Measurements from ENCODE around the gene TCEA2. TPM values are rescaled to one million over a fixed set of nuclear protein-coding genes. Genes with fewer than 3 reads are reported as not detected.

Gene TCEA2
- total RNA-seq, 1 donor from 2014 or later = 49.0 TPM

- Mint-ChIP-seq H3K27ac (no peak overlapping the region), H3K36me3 (ENCODE audit: low read depth) (no peaks in the 10 kb centered on the region), H3K4me1 (ENCODE audit: low read depth) (no peaks in the 10 kb centered on the region), H3K27me3 (ENCODE audit: low read depth) (peaks cover 28% of the 10 kb centered on the region), H3K9me3 (no peaks in the 10 kb centered on the region), H3K4me3 (ENCODE audit: low read depth) (no peak overlapping the region)
- intact Hi-C loops (cut with micrococcal nuclease) = no loop called here
- no peak for DNase-seq (ENCODE audit: low spot score)
These were observed 14.5 kb upstream of the TCEA2 start for GRCh38 chr20:64048402-64049044.

GRCh38 chr20:64049060-64049877, 13.7 kb upstream of the TCEA2 start, which contains the start of gene SOX18:
Gene SOX18, minus strand, starts transcription at chr20:64049639. Its CDS starts 123 bp downstream, at chr20:64049516.
- Mint-ChIP-seq H3K9me3 (no peaks in the 10 kb centered on the region), H3K4me1 (ENCODE audit: low read depth) (no peaks in the 10 kb centered on the region), H3K27ac (no peak within 1 kb of the TSS), H3K4me3 (ENCODE audit: low read depth) (peak within 1 kb of the TSS; percentile 33), H3K27me3 (ENCODE audit: low read depth) (peaks cover 28% of the 10 kb centered on the region), H3K36me3 (ENCODE audit: low read depth) (no peaks in the 10 kb centered on the region)
- intact Hi-C loops (cut with micrococcal nuclease) = no loop called here
- DNase-seq (ENCODE audit: low spot score) = no peak

- Mint-ChIP-seq H3K27me3 (ENCODE audit: low read depth) (peaks cover 28% of the 10 kb centered on the region), H3K4me1 (ENCODE audit: low read depth) (peaks cover 2% of the 10 kb centered on the region), H3K4me3 (ENCODE audit: low read depth) (peak overlapping the region; percentile 13), H3K9me3 (no peaks in the 10 kb centered on the region), H3K27ac (no peak overlapping the region), H3K36me3 (ENCODE audit: low read depth) (no peaks in the 10 kb centered on the region)
- DNase-seq (ENCODE audit: low spot score) = no peak
- intact Hi-C loops (cut with micrococcal nuclease) = no loop called here
These were observed 13.1 kb upstream of the TCEA2 start for GRCh38 chr20:64049878-64050260.

GRCh38 chr20:64050261-64051032, 12.6 kb upstream of the TCEA2 start:
- H3K4me1 Mint-ChIP-seq (ENCODE audit: low read depth) = peaks cover 7% of the 10 kb centered on the region
- intact Hi-C loops (cut with micrococcal nuclease) = no loop called here
- H3K27me3 Mint-ChIP-seq (ENCODE audit: low read depth) = peaks cover 28% of the 10 kb centered on the region
- DNase-seq (ENCODE audit: low spot score) = no peak
- H3K36me3 Mint-ChIP-seq (ENCODE audit: low read depth) = no peaks in the 10 kb centered on the region
- peak overlapping the region; percentile 13 for H3K4me3 Mint-ChIP-seq (ENCODE audit: low read depth)
- H3K9me3 Mint-ChIP-seq = no peaks in the 10 kb centered on the region
- H3K27ac Mint-ChIP-seq = no peak overlapping the region

GRCh38 chr20:64051033-64051452, 12.0 kb upstream of the TCEA2 start:
- Mint-ChIP-seq H3K36me3 (ENCODE audit: low read depth) (no peaks in the 10 kb centered on the region), H3K4me3 (ENCODE audit: low read depth) (no peak overlapping the region), H3K27ac (no peak overlapping the region), H3K27me3 (ENCODE audit: low read depth) (peaks cover 26% of the 10 kb centered on the region), H3K4me1 (ENCODE audit: low read depth) (peaks cover 7% of the 10 kb centered on the region), H3K9me3 (no peaks in the 10 kb centered on the region)
- no peak for DNase-seq (ENCODE audit: low spot score)
- intact Hi-C loops (cut with micrococcal nuclease) = no loop called here

GRCh38 chr20:64051561-64052325, 11.3 kb upstream of the TCEA2 start:
- H3K4me3 Mint-ChIP-seq (ENCODE audit: low read depth) = no peak overlapping the region
- peaks cover 20% of the 10 kb centered on the region for H3K27me3 Mint-ChIP-seq (ENCODE audit: low read depth)
- no peaks in the 10 kb centered on the region for H3K9me3 Mint-ChIP-seq
- no peak for DNase-seq (ENCODE audit: low spot score)
- peaks cover 7% of the 10 kb centered on the region for H3K4me1 Mint-ChIP-seq (ENCODE audit: low read depth)
- H3K36me3 Mint-ChIP-seq (ENCODE audit: low read depth) = no peaks in the 10 kb centered on the region
- intact Hi-C loops (cut with micrococcal nuclease) = no loop called here
- no peak overlapping the region for H3K27ac Mint-ChIP-seq

GRCh38 chr20:64052326-64052722, 10.7 kb upstream of the TCEA2 start:
- no peak for DNase-seq (ENCODE audit: low spot score)
- no peak overlapping the region for H3K27ac Mint-ChIP-seq
- H3K27me3 Mint-ChIP-seq (ENCODE audit: low read depth) = peaks cover 14% of the 10 kb centered on the region
- H3K4me1 Mint-ChIP-seq (ENCODE audit: low read depth) = peaks cover 7% of the 10 kb centered on the region
- intact Hi-C loops (cut with micrococcal nuclease) = no loop called here
- H3K9me3 Mint-ChIP-seq = no peaks in the 10 kb centered on the region
- H3K36me3 Mint-ChIP-seq (ENCODE audit: low read depth) = no peaks in the 10 kb centered on the region
- H3K4me3 Mint-ChIP-seq (ENCODE audit: low read depth) = no peak overlapping the region

- no peaks in the 10 kb centered on the region for H3K36me3 Mint-ChIP-seq (ENCODE audit: low read depth)
- H3K4me3 Mint-ChIP-seq (ENCODE audit: low read depth) = no peak overlapping the region
- peaks cover 7% of the 10 kb centered on the region for H3K4me1 Mint-ChIP-seq (ENCODE audit: low read depth)
- peaks cover 9% of the 10 kb centered on the region for H3K27me3 Mint-ChIP-seq (ENCODE audit: low read depth)
- no peak for DNase-seq (ENCODE audit: low spot score)
- intact Hi-C loops (cut with micrococcal nuclease) = no loop called here
- H3K27ac Mint-ChIP-seq = no peak overlapping the region
- no peaks in the 10 kb centered on the region for H3K9me3 Mint-ChIP-seq
These were observed 9.8 kb upstream of the TCEA2 start for GRCh38 chr20:64052987-64053840.

- Mint-ChIP-seq H3K36me3 (ENCODE audit: low read depth) (no peaks in the 10 kb centered on the region), H3K27ac (no peak overlapping the region), H3K27me3 (ENCODE audit: low read depth) (peaks cover 7% of the 10 kb centered on the region), H3K9me3 (no peaks in the 10 kb centered on the region), H3K4me3 (ENCODE audit: low read depth) (no peak overlapping the region), H3K4me1 (ENCODE audit: low read depth) (peaks cover 9% of the 10 kb centered on the region)
- intact Hi-C loops (cut with micrococcal nuclease) = no loop called here
- DNase-seq (ENCODE audit: low spot score) = no peak
These were observed 8.9 kb upstream of the TCEA2 start for GRCh38 chr20:64053841-64054661.

- H3K9me3 Mint-ChIP-seq = no peaks in the 10 kb centered on the region
- peaks cover 6% of the 10 kb centered on the region for H3K27me3 Mint-ChIP-seq (ENCODE audit: low read depth)
- no peak overlapping the region for H3K27ac Mint-ChIP-seq
- DNase-seq (ENCODE audit: low spot score) = no peak
- peaks cover 11% of the 10 kb centered on the region for H3K4me1 Mint-ChIP-seq (ENCODE audit: low read depth)
- intact Hi-C loops (cut with micrococcal nuclease) = no loop called here
- no peak overlapping the region for H3K4me3 Mint-ChIP-seq (ENCODE audit: low read depth)
- H3K36me3 Mint-ChIP-seq (ENCODE audit: low read depth) = no peaks in the 10 kb centered on the region
These were observed 7.6 kb upstream of the TCEA2 start for GRCh38 chr20:64055396-64055892.

Measured in activated T-helper 2 cell treated with anti-CD3 and anti-CD28 coated beads, Interferon-gamma antibody, Interleukin-2, Interleukin-4, amounts not matched to agents 10 μg/mL and 5 μg/mL and 100 μg/mL, durations not matched to agents 14 hours and 24 hours and 36 hours (primary cell).